Vagina (tissue), 2 donors: ENCODE results near the gene CCHCR1.

Experiments used
- POLR2A ChIP-seq, 2 donors: fragments of 450-650 bp; IDR thresholded peaks; one replicate each; pipeline ENCODE4 v1.6.1; 2017; ENCODE audit warnings: antibody characterized with exemption in 2 of 2, mild to moderate bottlenecking in 2 of 2, moderate library complexity in 2 of 2
- POLR2AphosphoS5 ChIP-seq, 2 donors: sonication (generic); formaldehyde crosslinking; IDR thresholded peaks; one replicate each; pipeline ENCODE4 v1.9.0; 2017; ENCODE audit warnings: antibody characterized with exemption in 2 of 2, mild to moderate bottlenecking in 2 of 2, low read depth in 1 of 2; ENCODE audit not compliant: insufficient read depth in 1 of 2
- TF ChIP-seq, protein P1 (sequence below), 3 experiments: fragments of 450-650 bp in 2 of 3; fragments of 200-600 bp in 1 of 3; sonication (generic) in 1 of 3; IDR thresholded peaks; one replicate each; pipeline ENCODE4 v1.5.1; 2017 to 2019; ENCODE audit warnings: antibody characterized with exemption in 3 of 3, mild to moderate bottlenecking in 2 of 3, moderate library complexity in 2 of 3

GRCh38 chr6:31107052-31107451, 50.5 kb downstream of the CCHCR1 start:
- TF ChIP-seq, protein P1, sequence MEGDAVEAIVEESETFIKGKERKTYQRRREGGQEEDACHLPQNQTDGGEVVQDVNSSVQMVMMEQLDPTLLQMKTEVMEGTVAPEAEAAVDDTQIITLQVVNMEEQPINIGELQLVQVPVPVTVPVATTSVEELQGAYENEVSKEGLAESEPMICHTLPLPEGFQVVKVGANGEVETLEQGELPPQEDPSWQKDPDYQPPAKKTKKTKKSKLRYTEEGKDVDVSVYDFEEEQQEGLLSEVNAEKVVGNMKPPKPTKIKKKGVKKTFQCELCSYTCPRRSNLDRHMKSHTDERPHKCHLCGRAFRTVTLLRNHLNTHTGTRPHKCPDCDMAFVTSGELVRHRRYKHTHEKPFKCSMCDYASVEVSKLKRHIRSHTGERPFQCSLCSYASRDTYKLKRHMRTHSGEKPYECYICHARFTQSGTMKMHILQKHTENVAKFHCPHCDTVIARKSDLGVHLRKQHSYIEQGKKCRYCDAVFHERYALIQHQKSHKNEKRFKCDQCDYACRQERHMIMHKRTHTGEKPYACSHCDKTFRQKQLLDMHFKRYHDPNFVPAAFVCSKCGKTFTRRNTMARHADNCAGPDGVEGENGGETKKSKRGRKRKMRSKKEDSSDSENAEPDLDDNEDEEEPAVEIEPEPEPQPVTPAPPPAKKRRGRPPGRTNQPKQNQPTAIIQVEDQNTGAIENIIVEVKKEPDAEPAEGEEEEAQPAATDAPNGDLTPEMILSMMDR (IDR thresholded peaks at IDR 0.05): no peak
- no peak for TF ChIP-seq POLR2A (IDR thresholded peaks at IDR 0.05)
- TF ChIP-seq POLR2AphosphoS5 (IDR thresholded peaks at IDR 0.05; ENCODE audit: insufficient read depth in 1 of 2, low read depth in 1 of 2): no peak
